Measurements from ENCODE around the gene MLLT10. TPM values are rescaled to one million over a fixed set of nuclear protein-coding genes. Genes with fewer than 3 reads are reported as not detected.

Gene MLLT10
- total RNA-seq, 1 donor from 2014 or later, result 61.3 TPM

DNA sequence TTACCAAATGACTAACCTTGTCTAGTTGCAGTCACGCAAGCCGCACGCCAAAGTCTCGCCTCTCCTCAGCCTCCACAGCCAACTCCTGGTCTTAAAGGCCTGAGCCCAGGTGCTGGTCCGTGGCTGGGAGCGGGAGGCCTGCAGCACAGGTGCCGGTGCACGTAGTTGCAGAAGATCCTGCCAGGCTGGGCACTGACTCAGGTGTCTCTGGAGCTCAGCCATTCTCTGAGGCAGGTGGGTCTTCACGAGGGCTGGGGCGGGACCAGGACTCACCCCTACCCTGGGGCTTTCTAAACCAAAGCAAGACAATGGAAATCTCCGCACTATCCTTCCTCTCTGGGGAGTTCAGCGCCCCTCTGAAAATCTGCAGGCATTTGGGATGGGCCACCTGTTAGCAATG lies 216.4 kb downstream of the MLLT10 start:
- no peaks in the 10 kb centered on the region for H3K79me2 ChIP-seq (ENCODE audit: low read depth)
- no peak for DNase-seq (ENCODE audit: low spot score)
- no peaks in the 10 kb centered on the region for H3K9me3 ChIP-seq (ENCODE audit: low read depth)
- H3K27me3 ChIP-seq, result no peaks in the 10 kb centered on the region
- H4K20me1 ChIP-seq (ENCODE audit: low read depth), result peaks cover 4% of the 10 kb centered on the region
- Mint-ChIP-seq H3K27ac (peak overlapping the region; percentile 59), H3K36me3 (peaks cover 13% of the 10 kb centered on the region), H3K27me3 (ENCODE audit: insufficient read depth, low read depth) (peaks cover 2% of the 10 kb centered on the region), H3K4me1 (peaks cover 28% of the 10 kb centered on the region), H3K9me3 (no peaks in the 10 kb centered on the region), H3K4me3 (no peak overlapping the region)
- peaks cover 21% of the 10 kb centered on the region for H3K4me1 ChIP-seq
- peak overlapping the region; percentile 10 for H3K4me2 ChIP-seq
- H3K36me3 ChIP-seq, result no peaks in the 10 kb centered on the region
- TF ChIP-seq, protein P1, sequence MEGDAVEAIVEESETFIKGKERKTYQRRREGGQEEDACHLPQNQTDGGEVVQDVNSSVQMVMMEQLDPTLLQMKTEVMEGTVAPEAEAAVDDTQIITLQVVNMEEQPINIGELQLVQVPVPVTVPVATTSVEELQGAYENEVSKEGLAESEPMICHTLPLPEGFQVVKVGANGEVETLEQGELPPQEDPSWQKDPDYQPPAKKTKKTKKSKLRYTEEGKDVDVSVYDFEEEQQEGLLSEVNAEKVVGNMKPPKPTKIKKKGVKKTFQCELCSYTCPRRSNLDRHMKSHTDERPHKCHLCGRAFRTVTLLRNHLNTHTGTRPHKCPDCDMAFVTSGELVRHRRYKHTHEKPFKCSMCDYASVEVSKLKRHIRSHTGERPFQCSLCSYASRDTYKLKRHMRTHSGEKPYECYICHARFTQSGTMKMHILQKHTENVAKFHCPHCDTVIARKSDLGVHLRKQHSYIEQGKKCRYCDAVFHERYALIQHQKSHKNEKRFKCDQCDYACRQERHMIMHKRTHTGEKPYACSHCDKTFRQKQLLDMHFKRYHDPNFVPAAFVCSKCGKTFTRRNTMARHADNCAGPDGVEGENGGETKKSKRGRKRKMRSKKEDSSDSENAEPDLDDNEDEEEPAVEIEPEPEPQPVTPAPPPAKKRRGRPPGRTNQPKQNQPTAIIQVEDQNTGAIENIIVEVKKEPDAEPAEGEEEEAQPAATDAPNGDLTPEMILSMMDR (IDR thresholded peaks at IDR 0.05), result no peak
- TF ChIP-seq EZH2phosphoT487 (IDR thresholded peaks at IDR 0.05) (no peak), EZH2 (IDR thresholded peaks at IDR 0.05) (no peak)
- no peak overlapping the region for H3K27ac ChIP-seq
- no peak overlapping the region for H2AFZ ChIP-seq (replicated peaks)
- H3F3A ChIP-seq (ENCODE audit: low read depth), result peaks cover 11% of the 10 kb centered on the region
- H3K9ac ChIP-seq, result no peak overlapping the region
- no peak overlapping the region for H3K4me3 ChIP-seq

GRCh38 chr10:21751341-21752310 lies 217.6 kb downstream of the MLLT10 start:
- Mint-ChIP-seq H3K4me3 (no peak overlapping the region), H3K36me3 (peaks cover 10% of the 10 kb centered on the region), H3K4me1 (peaks cover 30% of the 10 kb centered on the region), H3K27me3 (ENCODE audit: insufficient read depth, low read depth) (peaks cover 2% of the 10 kb centered on the region), H3K27ac (peak overlapping the region; percentile 59), H3K9me3 (no peaks in the 10 kb centered on the region)
- Histone ChIP-seq H3K4me1 (peaks cover 31% of the 10 kb centered on the region), H3K36me3 (no peaks in the 10 kb centered on the region), H3K4me3 (no peak overlapping the region), H3K9me3 (ENCODE audit: low read depth) (no peaks in the 10 kb centered on the region), H3K27ac (no peak overlapping the region), H3K4me2 (peak overlapping the region; percentile 10), H3F3A (ENCODE audit: low read depth) (peaks cover 11% of the 10 kb centered on the region), H4K20me1 (ENCODE audit: low read depth) (peaks cover 4% of the 10 kb centered on the region), H3K79me2 (ENCODE audit: low read depth) (no peaks in the 10 kb centered on the region), H3K27me3 (no peaks in the 10 kb centered on the region), H3K9ac (no peak overlapping the region), H2AFZ (replicated peaks) (no peak overlapping the region)
- TF ChIP-seq EZH2phosphoT487 (IDR thresholded peaks at IDR 0.05), result no peak
- TF ChIP-seq, protein P1 (IDR thresholded peaks at IDR 0.05), result no peak
- no peak for TF ChIP-seq EZH2 (IDR thresholded peaks at IDR 0.05)
- no peak for DNase-seq (ENCODE audit: low spot score)

GRCh38 chr10:21753497-21754270 lies 219.7 kb downstream of the MLLT10 start:
- TF ChIP-seq EZH2 (IDR thresholded peaks at IDR 0.05), result no peak
- no peak for TF ChIP-seq EZH2phosphoT487 (IDR thresholded peaks at IDR 0.05)
- H4K20me1 ChIP-seq (ENCODE audit: low read depth), result peaks cover 4% of the 10 kb centered on the region
- H3K79me2 ChIP-seq (ENCODE audit: low read depth), result no peaks in the 10 kb centered on the region
- H3K36me3 ChIP-seq, result no peaks in the 10 kb centered on the region
- Mint-ChIP-seq H3K36me3 (peaks cover 9% of the 10 kb centered on the region), H3K27me3 (ENCODE audit: insufficient read depth, low read depth) (peaks cover under 1% of the 10 kb centered on the region), H3K4me1 (peaks cover 39% of the 10 kb centered on the region), H3K27ac (peak overlapping the region; percentile 25), H3K4me3 (no peak overlapping the region), H3K9me3 (no peaks in the 10 kb centered on the region)
- H3F3A ChIP-seq (ENCODE audit: low read depth), result peaks cover 12% of the 10 kb centered on the region
- H3K27me3 ChIP-seq, result no peaks in the 10 kb centered on the region
- no peak overlapping the region for H3K4me2 ChIP-seq
- H2AFZ ChIP-seq (replicated peaks), result no peak overlapping the region
- H3K9ac ChIP-seq, result no peak overlapping the region
- no peak overlapping the region for H3K4me3 ChIP-seq
- no peak for DNase-seq (ENCODE audit: low spot score)
- H3K27ac ChIP-seq, result no peak overlapping the region
- H3K9me3 ChIP-seq (ENCODE audit: low read depth), result no peaks in the 10 kb centered on the region
- peaks cover 45% of the 10 kb centered on the region for H3K4me1 ChIP-seq

All from neural progenitor cell (in vitro differentiated cells).